CD4-positive, alpha-beta T cell treated with Interleukin-4 for 4 hours (primary cell): ENCODE measurements around the gene KIAA0930.
"Not testable (repeated sequence)": the region's sequence is repeated elsewhere in the genome, so short reads cannot be mapped to it uniquely, and the experiment has no call there.

ENCODE experiments used
- DNase-seq: peaks from one replicate; pipeline ENCODE4 v3.0.0-alpha.2; 2020

Gene KIAA0930

GRCh38 chr22:45240810-45241631, at the start of gene KIAA0930:
Gene KIAA0930 (minus strand): TSS chr22:45240894. CDS start chr22:45240703, 191 bp downstream.
- peak; percentile 80 for DNase-seq

DNA sequence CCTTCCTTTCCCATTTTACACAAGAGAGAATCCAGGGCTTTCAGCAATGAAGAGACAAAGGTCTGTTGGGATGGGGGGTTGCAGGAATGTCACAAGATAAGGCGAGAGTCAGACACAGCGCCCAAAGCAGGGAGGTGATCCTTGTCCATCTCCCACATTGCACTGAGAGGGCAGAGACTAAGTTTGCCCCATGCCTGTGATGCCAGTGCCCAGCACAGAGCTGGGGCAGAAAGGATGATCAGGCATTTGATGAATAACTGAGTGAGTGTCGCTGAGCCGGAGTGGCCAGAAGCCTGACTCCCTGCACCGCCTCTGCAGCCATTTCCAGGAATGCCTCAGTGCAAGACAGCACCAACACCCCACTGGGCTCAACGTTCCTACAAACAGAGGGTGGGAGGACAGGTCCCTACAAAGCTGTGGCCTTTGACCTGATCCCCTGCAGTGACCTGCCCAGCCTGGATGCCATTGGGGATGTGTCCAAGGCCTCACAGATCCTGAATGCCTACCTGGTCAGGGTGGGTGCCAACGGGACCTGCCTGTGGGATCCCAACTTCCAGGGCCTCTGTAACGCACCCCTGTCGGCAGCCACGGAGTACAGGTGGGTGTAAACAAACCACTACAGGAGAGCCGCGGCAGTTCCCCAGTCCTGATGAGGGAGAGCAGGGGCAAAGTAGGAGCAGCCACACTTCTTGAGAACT, 46.3 kb upstream of the KIAA0930 start:
- no peak for DNase-seq

GRCh38 chr22:45285263-45286058, 44.8 kb upstream of the KIAA0930 start:
- DNase-seq = no peak

GRCh38 chr22:45284705-45285262, 44.1 kb upstream of the KIAA0930 start, which contains the start of gene UPK3A:
Gene UPK3A (plus strand): TSS chr22:45284949. CDS start chr22:45285014, 65 bp downstream.
- peak; percentile 32 for DNase-seq

DNA sequence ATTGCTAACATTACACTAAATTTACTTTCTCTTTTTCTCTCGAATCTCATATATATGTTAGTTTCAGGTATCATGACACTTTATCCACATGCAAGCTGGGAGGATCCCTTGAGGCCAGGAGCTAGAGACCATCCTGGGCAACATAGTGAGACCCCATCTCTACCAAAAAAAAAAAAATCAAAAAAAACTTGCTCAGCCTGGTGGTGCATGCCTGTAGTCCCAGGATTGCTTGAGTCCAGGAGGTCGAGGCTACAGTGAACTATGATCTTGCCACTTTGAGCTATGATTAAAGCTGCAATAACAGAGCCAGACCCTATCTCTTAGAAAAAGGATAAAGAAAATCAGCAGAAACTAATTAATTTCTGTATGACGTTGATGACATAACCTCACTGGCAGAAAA, 40.3 kb upstream of the KIAA0930 start:
- no peak for DNase-seq

- DNase-seq = no peak
Measured at GRCh38 chr22:45280587-45280980, 39.9 kb upstream of the KIAA0930 start.

- no peak for DNase-seq
Measured at GRCh38 chr22:45278125-45278524, 37.4 kb upstream of the KIAA0930 start.

GRCh38 chr22:45277720-45278119, 37.0 kb upstream of the KIAA0930 start:
- not testable (repeated sequence) for DNase-seq

DNA sequence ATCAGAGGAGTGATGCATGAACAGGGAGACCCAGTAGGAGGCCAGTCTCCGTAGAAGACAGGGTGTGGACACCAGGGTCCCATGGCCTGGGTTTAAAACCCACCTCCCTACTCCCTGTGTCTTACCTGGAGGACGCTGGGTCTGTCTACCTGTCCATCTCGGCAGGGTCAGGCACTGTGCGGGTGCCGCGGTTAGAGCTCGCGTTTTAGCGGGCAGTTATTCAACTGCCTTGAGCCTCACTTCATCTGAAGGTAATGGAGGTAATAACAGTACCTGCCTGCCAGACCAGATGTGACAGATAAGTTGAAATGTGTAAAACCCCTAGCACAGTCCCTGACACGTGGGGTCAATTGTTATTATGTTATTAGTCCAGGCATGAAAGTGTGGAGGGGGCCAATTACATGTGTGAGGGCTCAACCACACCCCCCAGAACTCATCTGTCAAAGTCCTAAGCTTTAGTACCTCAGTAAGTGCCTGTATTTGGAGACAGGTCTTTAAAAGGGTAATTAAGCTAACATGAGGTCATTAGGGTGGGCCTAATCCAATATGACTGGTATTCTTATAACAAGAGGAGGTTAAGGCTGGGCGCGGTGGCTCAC, 35.9 kb upstream of the KIAA0930 start:
- DNase-seq = no peak

GRCh38 chr22:45273452-45274075, 32.9 kb upstream of the KIAA0930 start:
- no peak for DNase-seq

- DNase-seq = no peak
Measured at GRCh38 chr22:45272498-45272897, 31.8 kb upstream of the KIAA0930 start.

DNA sequence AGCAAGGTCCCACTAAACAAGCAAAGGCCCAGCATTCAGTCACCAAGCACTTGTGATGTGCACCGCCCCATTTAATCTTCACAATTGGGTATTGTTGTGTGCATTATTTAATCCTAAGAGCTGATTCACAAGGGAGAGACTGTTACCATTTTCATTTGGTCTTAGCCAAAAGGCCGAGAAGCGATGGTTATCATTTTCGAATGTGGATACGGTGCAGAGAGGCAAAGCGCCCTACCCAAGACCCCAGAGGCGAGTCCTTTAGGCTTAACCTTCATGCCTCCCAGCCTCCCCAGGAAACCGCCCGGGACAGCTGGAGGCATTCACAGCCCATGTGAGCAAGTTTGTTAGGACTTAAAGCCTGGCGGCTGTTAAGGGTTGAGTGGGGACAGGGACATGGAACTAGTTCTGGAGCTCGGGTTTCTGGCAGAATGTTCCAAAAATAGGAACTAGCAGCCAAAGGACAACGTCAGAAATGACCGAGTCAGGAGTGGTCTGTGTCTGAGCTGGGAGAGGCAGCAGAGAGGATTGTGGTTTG, 31.0 kb upstream of the KIAA0930 start:
- no peak for DNase-seq

- no peak for DNase-seq
Measured at GRCh38 chr22:45270095-45271020, 29.7 kb upstream of the KIAA0930 start.

DNA sequence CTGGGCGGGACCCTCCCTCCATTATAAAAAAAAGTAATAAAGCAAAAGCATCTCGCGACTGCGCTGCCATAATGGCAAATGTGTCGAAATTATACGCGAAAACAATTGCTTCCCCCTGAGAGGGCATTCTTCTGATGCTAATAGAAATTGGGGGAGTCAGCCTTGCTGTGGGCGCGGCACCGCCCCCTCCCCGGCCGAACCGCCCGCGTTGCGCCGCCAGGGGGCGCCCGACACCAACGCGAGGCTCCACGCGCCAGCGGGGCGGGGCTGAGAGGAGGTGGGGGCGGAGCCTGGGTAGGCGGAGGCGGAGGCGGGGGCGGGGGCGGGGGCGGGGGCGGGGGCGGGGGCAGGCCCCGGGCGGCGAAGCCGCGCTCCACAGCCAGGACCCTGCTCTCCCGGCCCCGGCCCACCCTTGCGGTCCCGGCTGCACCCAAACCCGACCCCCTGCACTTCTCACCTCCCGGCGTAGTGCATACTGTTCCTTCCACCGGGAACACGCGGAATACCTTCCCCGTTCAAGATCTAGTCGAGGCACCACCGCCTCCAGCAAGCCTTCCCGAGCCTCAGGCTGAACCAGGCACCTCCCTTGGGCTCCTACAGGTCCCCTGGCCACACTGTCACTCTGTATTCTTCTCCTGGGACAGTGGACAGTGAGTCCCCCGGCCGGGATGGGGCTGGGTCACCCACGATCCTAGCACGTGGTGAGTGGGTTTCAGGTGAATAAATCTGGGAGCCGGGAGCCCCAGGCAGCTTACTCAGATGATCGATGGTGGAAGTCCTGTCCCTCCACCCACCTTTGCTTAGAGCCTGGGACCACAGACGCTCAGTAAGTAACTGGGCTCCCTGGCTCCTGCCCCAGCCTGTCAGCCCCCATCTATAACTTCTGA, 28.5 kb upstream of the KIAA0930 start:
- DNase-seq = peak; percentile 73

GRCh38 chr22:45268167-45268957, 27.7 kb upstream of the KIAA0930 start:
- no peak for DNase-seq

- no peak for DNase-seq
Measured at GRCh38 chr22:45265535-45265934, 24.8 kb upstream of the KIAA0930 start.

DNA sequence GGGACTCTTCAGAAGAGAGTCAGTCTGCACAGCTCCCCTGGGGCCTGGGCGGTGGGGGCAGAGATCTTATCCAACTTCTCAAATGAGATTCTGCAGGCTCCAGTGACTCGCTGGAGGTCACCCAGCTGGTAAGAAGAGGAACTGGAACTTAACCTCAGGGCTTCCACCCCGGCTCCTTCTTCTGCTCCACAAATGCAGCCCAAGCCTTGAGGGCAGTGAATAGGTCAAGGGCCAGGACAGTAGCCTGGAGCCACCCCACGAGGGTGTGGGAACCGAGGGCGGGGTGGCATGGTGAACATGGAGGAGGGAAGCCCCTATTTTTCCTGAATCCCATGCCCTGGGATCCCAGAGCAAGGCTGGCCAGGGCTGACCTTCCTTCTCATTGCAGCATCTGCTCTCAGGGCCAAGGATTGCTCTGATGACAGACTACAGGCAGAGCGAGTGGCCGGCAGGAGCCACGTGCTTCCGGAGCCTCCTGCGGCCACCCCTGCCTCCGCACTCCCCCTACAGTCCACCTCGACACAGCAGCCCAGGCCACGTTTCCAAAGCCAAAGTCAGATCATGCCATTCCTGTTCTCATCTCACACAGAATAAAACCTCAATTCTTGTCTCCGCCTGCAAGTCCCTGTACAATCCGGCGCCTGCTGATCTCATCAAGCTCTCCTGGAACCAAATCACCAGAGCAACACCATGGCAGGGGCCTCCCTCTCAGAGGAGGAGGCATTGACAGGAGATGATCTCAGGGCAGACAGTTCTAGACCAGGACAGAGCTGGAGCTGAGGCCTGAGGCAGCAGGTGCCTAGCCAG, 23.0 kb upstream of the KIAA0930 start:
- DNase-seq = no peak
